Cardiac muscle cell (in vitro differentiated cells and primary cell): ENCODE data around the gene MAGED1. TPM values are rescaled to one million over a fixed set of nuclear protein-coding genes. Genes with fewer than 3 reads are reported as not detected.

Experiments
- DNase-seq, 2 donors: peaks; one replicate each; pipeline versions ENCODE4 v3.0.0 to v3.0.0-alpha.2; 2010 to 2017; ENCODE audit warnings: low read depth in 1 of 2, low spot score in 1 of 2
- H3K27ac ChIP-seq: fragments of 200-600 bp; sonication (generic); 2 replicates; pipeline ENCODE4 v1.5.1; 2016
- H3K27me3 ChIP-seq: fragments of 200-600 bp; sonication (generic); 2 replicates; pipeline ENCODE4 v1.6.0; 2016; ENCODE audit warnings: control low read depth
- H3K36me3 ChIP-seq: fragments of 200-600 bp; sonication (generic); 2 replicates; pipeline ENCODE4 v1.5.1; 2016; ENCODE audit warnings: control low read depth
- H3K4me1 ChIP-seq: fragments of 200-600 bp; sonication (generic); 2 replicates; pipeline ENCODE4 v1.8.1; 2017; ENCODE audit warnings: low read depth, mild to moderate bottlenecking, mixed run types
- H3K4me3 ChIP-seq: fragments of 200-600 bp; sonication (generic); 2 replicates; pipeline ENCODE4 v1.5.1; 2016; ENCODE audit warnings: mild to moderate bottlenecking
- H3K9me3 ChIP-seq: fragments of 200-600 bp; sonication (generic); 2 replicates; pipeline ENCODE4 v1.5.1; 2017; ENCODE audit warnings: low read depth, mild to moderate bottlenecking, control low read depth
- CTCF ChIP-seq: IDR thresholded peaks from 2 replicates; pipeline ENCODE4 v1.5.1; 2012; ENCODE audit warnings: low read depth, mild to moderate bottlenecking, low read length
- polyA plus RNA-seq: library from polyadenylated mRNA; unstranded; fragments of >200 nt; fragmentation: Nextera tagmentation; extraction: Ambion mirVana; gene quantifications from 2 replicates; pipeline ENCODE4 v1.2.1, GENCODE V29; 2016
- total RNA-seq: library from RNA; depleted of rRNA; stranded (reverse); fragments of >200 nt; gene quantifications from 2 replicates; pipeline ENCODE4 v1.2.3, GENCODE V29; 2016

Gene MAGED1
- total and polyA plus RNA-seq, 2 experiments from 2014 or later = 319 to 486 TPM

- Histone ChIP-seq H3K36me3 (no peaks in the 10 kb centered on the region), H3K4me1 (no peaks in the 10 kb centered on the region), H3K4me3 (no peak overlapping the region), H3K27me3 (no peaks in the 10 kb centered on the region), H3K27ac (no peak overlapping the region), H3K9me3 (no peaks in the 10 kb centered on the region)
- no peak for TF ChIP-seq CTCF
- DNase-seq = no peak
These were observed 3.6 kb upstream of the MAGED1 start for GRCh38 chrX:51889851-51890250.

- no peak for TF ChIP-seq CTCF
- DNase-seq = no peak
- H3K36me3 ChIP-seq = no peaks in the 10 kb centered on the region
- no peak overlapping the region for H3K27ac ChIP-seq
- peaks cover 7% of the 10 kb centered on the region for H3K4me1 ChIP-seq
- H3K9me3 ChIP-seq = no peaks in the 10 kb centered on the region
- H3K27me3 ChIP-seq = no peaks in the 10 kb centered on the region
- no peak overlapping the region for H3K4me3 ChIP-seq
These were observed 2.2 kb upstream of the MAGED1 start for GRCh38 chrX:51891245-51891644.

- peak in 1 of 2 donors; percentile 72 for DNase-seq
- H3K27me3 ChIP-seq = no peaks in the 10 kb centered on the region
- peaks cover 7% of the 10 kb centered on the region for H3K4me1 ChIP-seq
- no peaks in the 10 kb centered on the region for H3K9me3 ChIP-seq
- TF ChIP-seq CTCF = no peak
- peak overlapping the region; percentile 49 for H3K27ac ChIP-seq
- no peak overlapping the region for H3K4me3 ChIP-seq
- peaks cover 5% of the 10 kb centered on the region for H3K36me3 ChIP-seq
These were observed 1.4 kb upstream of the MAGED1 start for GRCh38 chrX:51891821-51892551.

- no peak for TF ChIP-seq CTCF
These were observed 691 bp downstream of the MAGED1 start for GRCh38 chrX:51893931-51894696.

GRCh38 chrX:51894697-51895336 lies 1.4 kb downstream of the MAGED1 start:
- Histone ChIP-seq H3K4me3 (peak overlapping the region; percentile 64), H3K27me3 (no peaks in the 10 kb centered on the region), H3K36me3 (peaks cover 24% of the 10 kb centered on the region), H3K9me3 (no peaks in the 10 kb centered on the region), H3K4me1 (peaks cover 7% of the 10 kb centered on the region), H3K27ac (peak overlapping the region; percentile 23)
- TF ChIP-seq CTCF = no peak
- peak; percentile 38 for DNase-seq

More at GRCh38 chrX:51893931-51894696, 691 bp downstream of the MAGED1 start:
- Histone ChIP-seq H3K4me3 (peak overlapping the region; percentile 64), H3K4me1 (peaks cover 7% of the 10 kb centered on the region), H3K27me3 (no peaks in the 10 kb centered on the region), H3K36me3 (peaks cover 17% of the 10 kb centered on the region), H3K27ac (peak overlapping the region; percentile 88), H3K9me3 (no peaks in the 10 kb centered on the region)
- peak; percentile 42 to 61 for DNase-seq
